Esophagus squamous epithelium (tissue), 4 donors: ENCODE measurements around the gene TAP2.

ENCODE experiments used
- POLR2A ChIP-seq, 4 donors: fragments of 450-650 bp; IDR thresholded peaks; one replicate each; pipeline ENCODE4 v1.6.1; 2017; ENCODE audit warnings: antibody characterized with exemption in 4 of 4, mild to moderate bottlenecking in 4 of 4, moderate library complexity in 3 of 4
- TF ChIP-seq, protein P1 (sequence below), 6 experiments: fragments of 450-650 bp in 4 of 6; fragments of 200-600 bp in 2 of 6; sonication (generic) in 2 of 6; IDR thresholded peaks; one replicate each; pipeline ENCODE4 v1.5.1; 2016 to 2019; ENCODE audit warnings: antibody characterized with exemption in 6 of 6, mild to moderate bottlenecking in 4 of 6, moderate library complexity in 4 of 6

DNA sequence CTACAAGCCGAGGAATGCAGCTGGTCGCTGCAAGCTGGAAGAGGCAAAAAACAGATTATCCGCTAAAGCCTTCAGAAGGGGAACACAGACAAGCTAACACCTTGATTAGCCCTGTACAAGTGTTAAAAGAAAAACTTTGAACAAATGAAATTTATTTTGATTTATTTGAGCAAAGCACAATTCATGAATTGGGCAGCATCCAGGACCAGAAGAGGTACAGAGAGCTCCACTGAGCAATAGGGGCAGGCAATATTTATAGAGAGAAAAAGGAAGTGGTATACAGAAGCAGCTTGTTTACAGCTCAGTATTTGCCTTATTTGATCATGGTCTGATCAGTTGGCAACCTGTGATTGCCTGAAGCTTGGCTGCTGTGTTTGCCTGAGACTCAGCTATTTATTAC lies 39.4 kb downstream of the TAP2 start:
- TF ChIP-seq POLR2A (IDR thresholded peaks at IDR 0.05) = no peak
- TF ChIP-seq, protein P1, sequence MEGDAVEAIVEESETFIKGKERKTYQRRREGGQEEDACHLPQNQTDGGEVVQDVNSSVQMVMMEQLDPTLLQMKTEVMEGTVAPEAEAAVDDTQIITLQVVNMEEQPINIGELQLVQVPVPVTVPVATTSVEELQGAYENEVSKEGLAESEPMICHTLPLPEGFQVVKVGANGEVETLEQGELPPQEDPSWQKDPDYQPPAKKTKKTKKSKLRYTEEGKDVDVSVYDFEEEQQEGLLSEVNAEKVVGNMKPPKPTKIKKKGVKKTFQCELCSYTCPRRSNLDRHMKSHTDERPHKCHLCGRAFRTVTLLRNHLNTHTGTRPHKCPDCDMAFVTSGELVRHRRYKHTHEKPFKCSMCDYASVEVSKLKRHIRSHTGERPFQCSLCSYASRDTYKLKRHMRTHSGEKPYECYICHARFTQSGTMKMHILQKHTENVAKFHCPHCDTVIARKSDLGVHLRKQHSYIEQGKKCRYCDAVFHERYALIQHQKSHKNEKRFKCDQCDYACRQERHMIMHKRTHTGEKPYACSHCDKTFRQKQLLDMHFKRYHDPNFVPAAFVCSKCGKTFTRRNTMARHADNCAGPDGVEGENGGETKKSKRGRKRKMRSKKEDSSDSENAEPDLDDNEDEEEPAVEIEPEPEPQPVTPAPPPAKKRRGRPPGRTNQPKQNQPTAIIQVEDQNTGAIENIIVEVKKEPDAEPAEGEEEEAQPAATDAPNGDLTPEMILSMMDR (IDR thresholded peaks at IDR 0.05) = no peak
